Fibroblast of skin of scalp (primary cell): ENCODE data around the gene SOBP. TPM values are rescaled to one million over a fixed set of nuclear protein-coding genes. Genes with fewer than 3 reads are reported as not detected.
"Not testable (repeated sequence)": the region's sequence is repeated elsewhere in the genome, so short reads cannot be mapped to it uniquely, and the experiment has no call there.

ENCODE experiments used
- DNase-seq: peaks from one replicate; pipeline ENCODE4 v3.0.0-alpha.2; 2013
- polyA plus RNA-seq, 2 experiments: library from polyadenylated mRNA; unstranded; fragments of 120-200 nt; gene quantifications; one replicate each; pipeline ENCODE4 v1.2.1, GENCODE V29; 2013; ENCODE audit not compliant: insufficient read length in 2 of 2

Gene SOBP
- polyA plus RNA-seq (2013, experiment 1 of 2; ENCODE audit: insufficient read length): 3.3 TPM
- 3.7 TPM for polyA plus RNA-seq (2013, experiment 2 of 2; ENCODE audit: insufficient read length)

DNA sequence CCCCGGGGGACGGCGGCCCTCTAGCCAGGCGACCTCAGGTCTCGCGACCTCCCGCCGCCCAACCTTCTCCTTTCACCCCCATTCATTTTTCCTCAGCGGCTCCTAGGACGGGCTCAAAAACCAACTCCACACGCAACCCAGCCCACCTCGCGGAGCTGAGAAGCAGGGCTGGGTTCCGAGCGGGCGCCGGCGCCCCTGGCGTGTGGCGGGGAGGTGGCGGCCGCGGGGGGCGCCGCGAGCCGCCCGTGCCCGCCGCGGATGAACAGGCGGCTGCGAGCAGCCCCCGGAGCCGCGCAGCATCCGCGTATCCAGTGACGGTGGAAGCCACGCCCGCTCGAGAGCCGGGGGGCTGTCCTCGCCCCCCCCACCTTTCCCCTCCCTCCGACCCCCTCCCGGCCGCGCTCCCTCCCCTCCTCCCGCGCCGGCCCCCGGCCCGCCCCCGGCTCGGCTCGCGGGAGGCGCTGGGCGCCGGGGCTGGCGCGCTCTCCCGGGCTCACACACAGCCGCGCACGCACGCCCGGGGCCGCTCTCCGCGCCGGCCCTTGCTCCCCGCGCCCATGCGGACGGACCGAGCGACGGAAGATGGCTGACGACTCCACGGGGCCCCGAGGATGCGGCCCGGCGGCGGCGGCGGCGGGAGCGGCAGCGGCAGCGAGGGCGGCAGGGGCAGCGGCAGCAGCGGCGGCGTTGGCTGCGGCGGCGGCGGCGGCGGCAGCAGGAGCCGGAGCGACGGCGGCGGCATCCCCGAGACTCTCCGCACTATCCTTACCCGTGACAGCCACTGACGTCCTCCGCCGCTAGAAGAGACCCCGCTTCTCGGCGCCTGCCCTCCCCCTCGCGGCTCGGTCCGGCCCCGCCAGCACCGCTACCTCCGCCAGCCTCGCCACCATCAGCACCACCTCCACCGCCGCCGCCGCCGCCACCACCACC lies at the start of gene SOBP:
SOBP (plus strand) TSS at position 482 of the 930 bp plus-strand sequence. CDS start 500 bp downstream, outside the sequence.
- peak; percentile 62 for DNase-seq

GRCh38 chr6:107440936-107441335 lies 49.0 kb upstream of the SOBP start:
- DNase-seq: no peak

DNA sequence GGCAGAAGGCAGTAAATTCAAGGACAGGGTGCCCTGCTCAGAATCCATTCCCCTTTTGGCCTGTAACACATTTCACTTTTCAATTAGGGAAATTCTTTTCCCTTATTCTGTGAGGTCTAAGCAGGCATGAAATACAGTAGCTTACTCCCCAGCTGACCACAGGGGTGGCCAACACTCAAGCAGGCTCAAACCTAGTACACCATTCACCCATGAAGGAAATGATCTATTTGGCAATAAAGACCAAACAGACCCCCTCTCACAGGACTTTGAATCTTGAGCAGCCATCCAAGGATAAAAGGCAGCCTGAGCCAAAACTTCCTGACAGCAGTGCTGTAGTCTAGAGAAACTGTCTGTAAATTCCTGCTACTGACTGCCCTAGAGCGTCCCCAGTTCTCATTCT lies 48.2 kb upstream of the SOBP start:
- no peak for DNase-seq

DNA sequence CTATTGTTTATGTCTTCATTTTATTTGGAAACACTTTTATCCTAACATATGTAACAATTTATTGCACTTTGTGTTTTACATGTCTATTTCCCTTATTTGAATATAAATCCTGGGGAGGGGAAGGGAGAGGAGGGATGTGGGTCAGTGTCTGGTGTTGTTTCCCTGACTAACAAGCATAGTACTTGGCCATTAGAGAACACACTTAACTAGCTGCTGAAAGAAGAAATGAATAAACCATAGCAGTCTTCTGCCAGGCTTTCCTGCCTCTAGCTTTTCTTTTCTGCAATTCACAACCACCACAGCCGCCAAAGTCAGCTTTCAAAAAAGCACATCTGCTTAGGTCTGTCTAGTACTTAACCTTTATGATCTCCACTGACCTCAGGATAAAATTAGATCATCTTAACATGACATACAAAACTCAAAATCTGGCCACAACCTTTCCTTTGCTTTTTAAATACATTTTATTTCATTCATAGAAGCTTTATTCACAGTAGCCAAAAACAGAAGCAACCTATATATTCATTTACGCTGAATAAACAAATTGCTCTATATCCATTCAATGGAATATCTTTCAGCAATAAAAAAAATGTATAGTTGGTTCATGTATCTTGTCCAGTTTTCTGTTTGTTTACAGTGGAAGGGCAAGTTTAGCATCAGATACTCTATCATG lies 46.8 kb upstream of the SOBP start:
- no peak for DNase-seq

GRCh38 chr6:107443608-107444267 lies 46.2 kb upstream of the SOBP start:
- peak; percentile 28 for DNase-seq

DNA sequence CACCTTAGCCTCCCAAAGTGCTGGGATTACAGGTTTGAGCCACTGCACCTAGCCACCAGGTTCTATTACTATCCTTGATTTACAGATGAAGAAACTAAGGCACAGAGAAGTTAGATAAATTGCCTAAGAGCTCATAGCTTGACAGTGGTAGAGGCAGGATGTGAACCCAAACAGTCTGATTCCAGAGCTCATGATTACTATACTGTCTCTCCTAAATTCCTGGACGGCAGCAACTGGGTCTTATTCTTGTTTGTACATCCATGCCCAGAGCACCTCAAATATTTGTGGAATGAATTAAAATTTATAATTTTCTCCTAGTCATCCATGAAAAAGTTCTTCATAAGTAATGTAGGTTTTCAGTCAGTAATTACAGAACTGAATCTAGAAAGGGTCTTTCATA lies 45.6 kb upstream of the SOBP start:
- DNase-seq: peak; percentile 41

- DNase-seq: no peak
These were observed 42.2 kb upstream of the SOBP start for GRCh38 chr6:107447663-107448216.

DNA sequence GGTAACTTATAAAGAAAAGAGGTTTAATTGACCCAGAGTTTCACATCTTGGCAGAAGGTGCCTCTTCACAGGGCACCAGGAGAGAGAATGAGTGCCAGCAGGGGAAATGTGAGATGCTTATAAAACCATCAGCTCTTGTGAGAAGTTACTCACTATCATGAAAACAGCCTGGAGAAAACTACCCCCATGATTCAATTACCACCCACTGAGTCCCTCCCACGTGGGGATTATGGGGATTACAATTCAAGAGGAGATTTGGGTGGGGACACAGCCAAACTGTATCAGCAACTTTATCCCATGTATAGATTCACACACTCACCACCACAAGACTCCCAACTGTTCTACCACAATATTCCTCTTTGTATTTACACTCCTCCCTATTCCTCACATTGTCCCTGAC lies 41.1 kb upstream of the SOBP start:
- DNase-seq: no peak

- peak; percentile 8 for DNase-seq
These were observed 31.1 kb upstream of the SOBP start for GRCh38 chr6:107458672-107459282.

GRCh38 chr6:107459283-107460082 lies 30.4 kb upstream of the SOBP start, which contains the start of gene PDSS2:
Gene PDSS2 (minus strand): TSS chr6:107459564. CDS start chr6:107459285, 279 bp downstream.
- DNase-seq: peak; percentile 98

DNA sequence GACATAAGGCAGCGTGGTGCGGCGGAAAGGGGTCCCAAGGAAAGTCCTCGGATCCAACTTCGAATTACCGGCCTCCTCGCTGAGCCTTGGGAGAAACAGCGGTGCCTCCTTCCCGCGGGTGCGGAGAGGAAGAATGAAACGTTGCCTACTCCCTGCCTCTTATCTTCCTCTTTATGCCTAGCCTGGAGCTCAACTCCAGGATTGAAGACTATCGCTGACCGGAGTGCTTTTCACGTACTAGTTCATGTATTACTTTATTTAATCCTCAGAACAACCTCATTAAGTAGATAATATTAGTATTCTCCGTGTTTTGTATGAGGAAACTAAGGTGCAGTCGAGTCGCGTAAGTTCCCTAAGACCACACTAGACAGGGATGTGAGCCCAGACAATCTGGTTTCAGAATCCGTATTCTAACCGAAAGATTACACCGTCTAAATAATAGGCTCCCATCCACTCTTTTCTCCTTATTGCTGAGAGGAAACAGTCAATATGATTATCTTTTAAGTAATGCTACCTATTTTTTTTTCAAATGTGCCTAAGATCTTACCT lies 29.8 kb upstream of the SOBP start:
- no peak for DNase-seq

- no peak for DNase-seq
These were observed 23.9 kb upstream of the SOBP start for GRCh38 chr6:107466062-107466461.

GRCh38 chr6:107470364-107470763 lies 19.6 kb upstream of the SOBP start:
- no peak for DNase-seq

- no peak for DNase-seq
These were observed 16.3 kb upstream of the SOBP start for GRCh38 chr6:107473660-107474059.

GRCh38 chr6:107475360-107475759 lies 14.6 kb upstream of the SOBP start:
- DNase-seq: not testable (repeated sequence)

GRCh38 chr6:107475826-107476225 lies 14.1 kb upstream of the SOBP start:
- DNase-seq: not testable (repeated sequence)

DNA sequence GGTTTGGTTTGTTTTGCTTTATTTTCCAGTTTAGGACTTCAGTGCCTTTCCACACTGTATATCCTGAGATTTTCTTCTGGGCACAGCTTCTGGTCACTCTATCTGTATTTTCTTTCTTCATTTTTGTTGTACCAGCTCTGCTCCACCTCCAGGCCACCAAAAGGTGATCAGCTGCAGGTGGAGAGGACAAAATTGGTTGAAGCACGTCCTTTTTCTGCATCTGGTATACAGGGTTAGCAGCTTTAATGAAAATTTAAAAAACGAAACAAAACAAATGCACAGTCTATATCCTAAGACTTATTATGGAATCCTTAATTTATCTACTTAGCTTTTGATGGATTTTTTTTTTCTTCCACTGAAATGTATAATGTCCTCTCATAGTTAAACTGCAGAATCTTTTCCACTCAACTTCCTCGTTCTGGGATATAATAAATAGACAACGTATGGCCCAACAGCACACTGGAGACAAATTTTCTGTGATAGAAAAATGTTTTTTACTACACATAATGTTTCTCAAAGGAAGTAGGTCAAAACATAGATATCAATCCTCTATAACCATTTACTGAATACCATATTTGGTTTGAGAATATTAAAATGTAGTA lies 10.7 kb upstream of the SOBP start:
- DNase-seq: no peak

DNA sequence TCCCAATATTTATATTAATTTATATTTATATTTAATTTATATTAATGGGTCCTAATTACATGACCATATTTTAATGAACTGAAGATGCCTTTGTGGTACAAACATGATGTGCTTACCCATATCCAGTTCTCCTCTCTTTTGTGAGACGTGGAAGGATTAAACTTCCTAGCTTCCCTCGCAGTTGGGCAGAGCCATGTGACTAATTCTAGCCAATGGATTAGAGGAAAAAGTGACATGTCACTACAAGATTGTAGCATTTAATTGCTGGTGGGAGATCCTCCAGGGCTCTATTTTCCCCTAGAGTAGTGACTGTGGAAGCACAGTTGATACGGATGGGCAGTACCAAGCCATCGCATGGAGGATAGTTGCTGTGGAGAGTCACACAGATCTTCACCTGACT lies 4.8 kb upstream of the SOBP start:
- no peak for DNase-seq

- DNase-seq: no peak
These were observed 1.6 kb upstream of the SOBP start for GRCh38 chr6:107488174-107488874.
